ENCODE results near the gene EXD3.
A peak's percentile ranks its signal among the peaks of the same experiment; 100 is the strongest.

EXD3 gene

GRCh38 chr9:137280474-137281344, 142.3 kb downstream of the EXD3 start:
- DNase-seq = peak; percentile 55

- no peak for DNase-seq
Measured at GRCh38 chr9:137279741-137280473, 143.1 kb downstream of the EXD3 start.

GRCh38 chr9:137278721-137279711, 143.9 kb downstream of the EXD3 start:
- DNase-seq = no peak

- no peak for DNase-seq
Measured at GRCh38 chr9:137278061-137278701, 144.8 kb downstream of the EXD3 start.

GRCh38 chr9:137277329-137278041, 145.5 kb downstream of the EXD3 start, which contains the start of gene TOR4A:
TOR4A (plus strand) TSS chr9:137277726; CDS start chr9:137278690, 964 bp downstream.
- peak; percentile 39 for DNase-seq

GRCh38 chr9:137276473-137277328, 146.3 kb downstream of the EXD3 start:
- DNase-seq = peak; percentile 32

- DNase-seq = no peak
Measured at GRCh38 chr9:137275588-137276472, 147.1 kb downstream of the EXD3 start.

GRCh38 chr9:137275203-137275587, 147.8 kb downstream of the EXD3 start:
- no peak for DNase-seq

GRCh38 chr9:137273611-137274320, 149.2 kb downstream of the EXD3 start:
- DNase-seq = no peak

- DNase-seq = no peak
Measured at GRCh38 chr9:137273095-137273490, 149.9 kb downstream of the EXD3 start.

- no peak for DNase-seq
Measured at GRCh38 chr9:137272241-137273094, 150.5 kb downstream of the EXD3 start.

GRCh38 chr9:137271696-137272076, 151.3 kb downstream of the EXD3 start:
- DNase-seq = no peak

- no peak for DNase-seq
Measured at GRCh38 chr9:137270929-137271695, 151.8 kb downstream of the EXD3 start.

- DNase-seq = no peak
Measured at GRCh38 chr9:137269231-137269772, 153.7 kb downstream of the EXD3 start.

GRCh38 chr9:137268538-137269201, 154.3 kb downstream of the EXD3 start:
- no peak for DNase-seq

- DNase-seq = no peak
Measured at GRCh38 chr9:137267933-137268355, 155.0 kb downstream of the EXD3 start.

Data from NCI-H82 (cell line).